Measurements from ENCODE around the gene SLC25A21.

DNA sequence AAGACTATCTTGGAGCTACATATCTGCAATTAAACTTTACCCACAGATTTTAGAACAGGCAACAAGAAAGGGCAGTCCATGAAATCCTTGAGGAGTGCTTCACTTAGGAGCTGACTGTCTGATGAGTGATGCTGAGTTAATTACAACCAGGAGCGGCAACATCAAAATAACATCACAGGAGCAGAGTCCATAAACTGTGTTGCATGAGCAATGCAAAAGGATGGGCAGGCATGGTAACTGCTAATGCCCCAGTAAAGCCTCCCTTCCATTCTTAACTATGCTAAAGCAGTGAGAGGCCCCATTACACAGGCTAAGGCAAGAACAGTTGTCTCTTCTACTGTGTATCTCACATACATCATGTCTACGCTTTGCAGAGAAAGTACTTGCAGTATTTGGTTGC, 354.2 kb downstream of the SLC25A21 start:
- TF ChIP-seq SIN3A (IDR thresholded peaks at IDR 0.05; ENCODE audit: borderline replicate concordance, insufficient read depth, low read length) (no peak), POLR2AphosphoS5 (IDR thresholded peaks at IDR 0.05; ENCODE audit: low read depth, low read length) (no peak), TAF1 (IDR thresholded peaks at IDR 0.05; ENCODE audit: borderline replicate concordance, insufficient read depth, low read length) (no peak), FOXP2 (optimal IDR thresholded peaks at IDR 0.05; ENCODE audit: borderline replicate concordance, extremely low read depth, extremely low read length, insufficient read depth) (no peak)
- TF ChIP-seq, protein P1, sequence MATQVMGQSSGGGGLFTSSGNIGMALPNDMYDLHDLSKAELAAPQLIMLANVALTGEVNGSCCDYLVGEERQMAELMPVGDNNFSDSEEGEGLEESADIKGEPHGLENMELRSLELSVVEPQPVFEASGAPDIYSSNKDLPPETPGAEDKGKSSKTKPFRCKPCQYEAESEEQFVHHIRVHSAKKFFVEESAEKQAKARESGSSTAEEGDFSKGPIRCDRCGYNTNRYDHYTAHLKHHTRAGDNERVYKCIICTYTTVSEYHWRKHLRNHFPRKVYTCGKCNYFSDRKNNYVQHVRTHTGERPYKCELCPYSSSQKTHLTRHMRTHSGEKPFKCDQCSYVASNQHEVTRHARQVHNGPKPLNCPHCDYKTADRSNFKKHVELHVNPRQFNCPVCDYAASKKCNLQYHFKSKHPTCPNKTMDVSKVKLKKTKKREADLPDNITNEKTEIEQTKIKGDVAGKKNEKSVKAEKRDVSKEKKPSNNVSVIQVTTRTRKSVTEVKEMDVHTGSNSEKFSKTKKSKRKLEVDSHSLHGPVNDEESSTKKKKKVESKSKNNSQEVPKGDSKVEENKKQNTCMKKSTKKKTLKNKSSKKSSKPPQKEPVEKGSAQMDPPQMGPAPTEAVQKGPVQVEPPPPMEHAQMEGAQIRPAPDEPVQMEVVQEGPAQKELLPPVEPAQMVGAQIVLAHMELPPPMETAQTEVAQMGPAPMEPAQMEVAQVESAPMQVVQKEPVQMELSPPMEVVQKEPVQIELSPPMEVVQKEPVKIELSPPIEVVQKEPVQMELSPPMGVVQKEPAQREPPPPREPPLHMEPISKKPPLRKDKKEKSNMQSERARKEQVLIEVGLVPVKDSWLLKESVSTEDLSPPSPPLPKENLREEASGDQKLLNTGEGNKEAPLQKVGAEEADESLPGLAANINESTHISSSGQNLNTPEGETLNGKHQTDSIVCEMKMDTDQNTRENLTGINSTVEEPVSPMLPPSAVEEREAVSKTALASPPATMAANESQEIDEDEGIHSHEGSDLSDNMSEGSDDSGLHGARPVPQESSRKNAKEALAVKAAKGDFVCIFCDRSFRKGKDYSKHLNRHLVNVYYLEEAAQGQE (IDR thresholded peaks at IDR 0.05; ENCODE audit: insufficient read depth in 1 of 2, low read depth in 2 of 2, low read length in 2 of 2) = no peak
